SK-N-SH treated with all-trans-retinoic acid at 6 μM for 48 hours (cell line): ENCODE results near the gene DHRS3.

Source experiments
- ARNTL ChIP-seq: fragments of 450-650 bp; formaldehyde crosslinking; IDR thresholded peaks from 2 replicates; pipeline ENCODE4 v1.5.0; 2020; ENCODE audit warnings: low read depth, mild to moderate bottlenecking, moderate library complexity, borderline replicate concordance
- CREB5 ChIP-seq: fragments of 250-450 bp; sonication (Bioruptor Pico); IDR thresholded peaks from 2 replicates; pipeline ENCODE4 v1.5.1; 2020; ENCODE audit warnings: low read depth, mild to moderate bottlenecking, moderate library complexity
- RARB ChIP-seq: fragments of 250-450 bp; sonication (Bioruptor Pico); IDR thresholded peaks from 2 replicates; pipeline ENCODE4 v1.8.0; 2021; ENCODE audit warnings: mild to moderate bottlenecking, moderate library complexity
- TCF4 ChIP-seq: fragments of 250-450 bp; sonication (Bioruptor Pico); IDR thresholded peaks from 2 replicates; pipeline ENCODE4 v1.8.0; 2021; ENCODE audit warnings: mild to moderate bottlenecking, moderate library complexity, borderline replicate concordance
- TSHZ2 ChIP-seq: fragments of 250-450 bp; sonication (Bioruptor Pico); IDR thresholded peaks from 2 replicates; pipeline ENCODE4 v1.5.0; 2020; ENCODE audit warnings: mild to moderate bottlenecking, moderate library complexity
- ZFP30 ChIP-seq: fragments of 450-650 bp; formaldehyde crosslinking; IDR thresholded peaks from 2 replicates; pipeline ENCODE4 v1.5.0; 2022; ENCODE audit warnings: mild to moderate bottlenecking, moderate library complexity
- ZNF565 ChIP-seq: fragments of 450-650 bp; formaldehyde crosslinking; conservative IDR thresholded peaks from 2 replicates; pipeline ENCODE4 v1.5.0; 2020; ENCODE audit warnings: low read depth, mild to moderate bottlenecking, moderate library complexity
- ZNF8 ChIP-seq: fragments of 450-650 bp; formaldehyde crosslinking; IDR thresholded peaks from 2 replicates; pipeline ENCODE4 v1.5.0; 2020; ENCODE audit warnings: mild to moderate bottlenecking, moderate library complexity

GRCh38 chr1:12555411-12556367, 62.3 kb downstream of the DHRS3 start:
- TF ChIP-seq ZFP30 (CRISPR knock-in tag) (no peak), RARB (CRISPR knock-in tag) (no peak), TSHZ2 (CRISPR knock-in tag) (no peak), TCF4 (no peak), ARNTL (CRISPR knock-in tag) (no peak), ZNF565 (CRISPR knock-in tag) (no peak), CREB5 (CRISPR knock-in tag) (no peak), ZNF8 (CRISPR knock-in tag) (no peak)
